IMR-90 (cell line): ENCODE measurements around the gene FANCE. TPM values are rescaled to one million over a fixed set of nuclear protein-coding genes. Genes with fewer than 3 reads are reported as not detected.

ENCODE experiments used
- ATAC-seq: fragments of 200-7000 bp; cut with Tn5 transposase; 2 replicates; pipeline ENCODE4 v1.9.1; 2020; ENCODE audit warnings: low read depth, mild to moderate bottlenecking, moderate library complexity
- BruUV-seq: library from RNA; stranded (reverse); fragments of 400-500 nt; replicated peaks from 2 replicates; lab custom pipeline; 2021; lab: Mats Ljungman, UMichigan
- CTCF ChIA-PET: fragments of 300-600 bp; formaldehyde crosslinking; extraction: SDS; loops from one replicate; lab custom pipeline; 2021; ENCODE audit warnings: antibody characterized with exemption; lab: Yijun Ruan, JAX
- POLR2A ChIA-PET: fragments of 300-600 bp; sonication (Branson Sonifier 250); formaldehyde crosslinking; loops from one replicate; lab custom pipeline; 2022; ENCODE audit warnings: antibody characterized with exemption; ENCODE audit not compliant: unreplicated experiment; lab: Charles Lee
- DNase-seq: peaks from one replicate; pipeline ENCODE4 v3.0.0; 2013
- H2AFZ ChIP-seq: replicated peaks from 2 replicates; pipeline ENCODE3; 2013; ENCODE audit warnings: low read length, mild to moderate bottlenecking; ENCODE audit not compliant: poor library complexity
- H2AK5ac ChIP-seq: 2 replicates; pipeline ENCODE4 v1.6.1; 2013; ENCODE audit warnings: low read depth, low read length, inconsistent platforms
- H2AK9ac ChIP-seq: replicated peaks from 2 replicates; pipeline ENCODE3; 2013; ENCODE audit warnings: mild to moderate bottlenecking, low read depth, low read length, moderate library complexity; ENCODE audit not compliant: poor library complexity
- H2BK120ac ChIP-seq: 2 replicates; pipeline ENCODE4 v1.6.1; 2013; ENCODE audit warnings: low read depth, low read length, inconsistent platforms
- H2BK15ac ChIP-seq: 3 replicates; pipeline ENCODE4 v1.6.1; 2013; ENCODE audit warnings: low read depth, low read length, inconsistent platforms
- H2BK20ac ChIP-seq: 2 replicates; pipeline ENCODE4 v1.6.1; 2013; ENCODE audit warnings: low read depth, mild to moderate bottlenecking, inconsistent platforms, low read length, moderate library complexity
- H2BK5ac ChIP-seq: 2 replicates; pipeline ENCODE4 v1.6.1; 2013; ENCODE audit warnings: mild to moderate bottlenecking, low read depth, low read length, inconsistent platforms; ENCODE audit not compliant: poor library complexity, severe bottlenecking
- H3K14ac ChIP-seq: replicated peaks from 2 replicates; pipeline ENCODE4 v1.6.1; 2013; ENCODE audit warnings: low read depth, low read length, inconsistent platforms
- H3K18ac ChIP-seq: 2 replicates; pipeline ENCODE4 v1.6.1; 2013; ENCODE audit warnings: low read depth, low read length, control low read depth
- H3K23ac ChIP-seq: 2 replicates; pipeline ENCODE4 v1.6.1; 2013; ENCODE audit warnings: low read depth, low read length, inconsistent platforms
- H3K27ac ChIP-seq: 2 replicates; pipeline ENCODE4 v1.5.1; 2013; ENCODE audit warnings: mild to moderate bottlenecking, control low read depth, low read length; ENCODE audit not compliant: insufficient read depth
- H3K27me3 ChIP-seq: 2 replicates; pipeline ENCODE4 v1.6.1; 2013; ENCODE audit warnings: low read length; ENCODE audit not compliant: control insufficient read depth, insufficient read depth
- H3K36me3 ChIP-seq: 2 replicates; pipeline ENCODE4 v1.6.1; 2013; ENCODE audit warnings: low read length, mixed read lengths; ENCODE audit not compliant: control insufficient read depth, insufficient read depth
- H3K4ac ChIP-seq: 2 replicates; pipeline ENCODE4 v1.6.1; 2013; ENCODE audit warnings: low read depth, low read length, inconsistent platforms
- H3K4me1 ChIP-seq: 2 replicates; pipeline ENCODE4 v1.6.1; 2013; ENCODE audit warnings: low read length, mixed read lengths; ENCODE audit not compliant: control insufficient read depth, insufficient read depth
- H3K4me2 ChIP-seq: 2 replicates; pipeline ENCODE4 v1.6.1; 2013; ENCODE audit warnings: low read depth, mild to moderate bottlenecking, control low read depth, low read length, moderate library complexity
- H3K4me3 ChIP-seq: 2 replicates; pipeline ENCODE4 v1.5.1; 2013; ENCODE audit warnings: low read depth, mild to moderate bottlenecking, control low read depth, low read length, moderate library complexity; ENCODE audit not compliant: insufficient read depth
- H3K56ac ChIP-seq: 2 replicates; pipeline ENCODE4 v1.6.1; 2013; ENCODE audit warnings: low read length, inconsistent platforms; ENCODE audit not compliant: insufficient read depth; ENCODE audit errors: extremely low read depth
- H3K79me1 ChIP-seq, 2 experiments: 2 replicates each; pipeline ENCODE4 v1.6.1; 2013; ENCODE audit warnings: low read length in 2 of 2, inconsistent platforms in 1 of 2, low read depth in 1 of 2
- H3K9ac ChIP-seq: 2 replicates; pipeline ENCODE4 v1.6.1; 2013; ENCODE audit warnings: low read depth, low read length, control low read depth
- H3K9me1 ChIP-seq: 2 replicates; pipeline ENCODE4 v1.6.1; 2013; ENCODE audit warnings: low read length, inconsistent platforms; ENCODE audit not compliant: insufficient read depth
- H3K9me3 ChIP-seq: 2 replicates; pipeline ENCODE4 v1.6.1; 2013; ENCODE audit warnings: low read length; ENCODE audit not compliant: control insufficient read depth, insufficient read depth
- H4K20me1 ChIP-seq: 2 replicates; pipeline ENCODE4 v1.6.1; 2013; ENCODE audit warnings: low read length, inconsistent platforms; ENCODE audit not compliant: insufficient read depth
- H4K5ac ChIP-seq: 2 replicates; pipeline ENCODE4 v1.6.1; 2013; ENCODE audit warnings: mild to moderate bottlenecking, low read depth, low read length, control low read depth
- H4K8ac ChIP-seq, 2 experiments: 2 replicates each; pipeline ENCODE4 v1.6.1; 2013; ENCODE audit warnings: low read depth in 2 of 2, low read length in 2 of 2, control low read depth in 1 of 2, inconsistent platforms in 1 of 2
- H4K91ac ChIP-seq: 2 replicates; pipeline ENCODE4 v1.6.1; 2013; ENCODE audit warnings: low read depth, low read length, inconsistent platforms; ENCODE audit not compliant: insufficient read depth
- BHLHE40 ChIP-seq: fragments of 150-350 bp; IDR thresholded peaks from 2 replicates; pipeline ENCODE4 v1.6.1; 2016; ENCODE audit warnings: mild to moderate bottlenecking, low read depth, low read length
- CEBPB ChIP-seq: IDR thresholded peaks from 2 replicates; pipeline ENCODE4 v1.6.1; 2012; ENCODE audit warnings: low read depth, low read length, improper control_type of control experiment
- CHD1 ChIP-seq: IDR thresholded peaks from 2 replicates; pipeline ENCODE4 v1.6.1; 2012; ENCODE audit warnings: low read depth, low read length, improper control_type of control experiment
- CTCF ChIP-seq: conservative IDR thresholded peaks from 2 replicates; pipeline ENCODE4 v1.5.1; 2012; ENCODE audit warnings: mild to moderate bottlenecking, low read depth, low read length, improper control_type of control experiment
- ELK1 ChIP-seq: fragments of 150-350 bp; IDR thresholded peaks from 2 replicates; pipeline ENCODE4 v1.6.1; 2016; ENCODE audit warnings: low read depth, mild to moderate bottlenecking, low read length, moderate library complexity, borderline replicate concordance
- FOS ChIP-seq: fragments of 150-350 bp; IDR thresholded peaks from 2 replicates; pipeline ENCODE4 v1.6.1; 2016; ENCODE audit warnings: low read depth, low read length
- MAFK ChIP-seq: IDR thresholded peaks from 2 replicates; pipeline ENCODE4 v1.6.1; 2012; ENCODE audit warnings: low read depth, low read length, improper control_type of control experiment
- MAZ ChIP-seq: IDR thresholded peaks from 2 replicates; pipeline ENCODE4 v1.6.1; 2012; ENCODE audit warnings: low read depth, mild to moderate bottlenecking, low read length, improper control_type of control experiment, moderate library complexity, borderline replicate concordance
- MXI1 ChIP-seq: IDR thresholded peaks from 2 replicates; pipeline ENCODE4 v1.6.1; 2012; ENCODE audit warnings: low read depth, mild to moderate bottlenecking, low read length, moderate library complexity, borderline replicate concordance
- NFE2L2 ChIP-seq: fragments of 150-350 bp; IDR thresholded peaks from 2 replicates; pipeline ENCODE4 v1.6.1; 2016; ENCODE audit warnings: low read depth, mild to moderate bottlenecking, low read length
- POLR2A ChIP-seq: IDR thresholded peaks from 2 replicates; pipeline ENCODE4 v1.6.1; 2012; ENCODE audit warnings: mild to moderate bottlenecking, low read depth, low read length
- RAD21 ChIP-seq: IDR thresholded peaks from 2 replicates; pipeline ENCODE4 v1.6.1; 2012; ENCODE audit warnings: low read length, improper control_type of control experiment
- RCOR1 ChIP-seq: IDR thresholded peaks from 2 replicates; pipeline ENCODE4 v1.6.1; 2012; ENCODE audit warnings: mild to moderate bottlenecking, low read length, improper control_type of control experiment; ENCODE audit not compliant: insufficient replicate concordance
- RFX5 ChIP-seq: IDR thresholded peaks from 2 replicates; pipeline ENCODE4 v1.8.0; 2012; ENCODE audit warnings: low read depth, mild to moderate bottlenecking, low read length, moderate library complexity
- SMC3 ChIP-seq: fragments of 150-350 bp; IDR thresholded peaks from 2 replicates; pipeline ENCODE4 v1.6.1; 2016; ENCODE audit warnings: low read depth, mild to moderate bottlenecking, antibody characterized with exemption, low read length, moderate library complexity
- USF2 ChIP-seq: fragments of 150-350 bp; IDR thresholded peaks from 2 replicates; pipeline ENCODE4 v1.6.1; 2017; ENCODE audit warnings: mild to moderate bottlenecking, antibody characterized with exemption, low read length, low read depth
- WGBS, 2 experiments: methylation state at CpG; one replicate each; pipeline versions ENCODE4 v1.1.5 to v1.1.7; 2013; ENCODE audit warnings: missing lambda C conversion rate in 2 of 2; ENCODE audit not compliant: insufficient read length in 1 of 2; ENCODE audit errors: extremely low coverage in 2 of 2; 5-methylcytosine and 5-hydroxymethylcytosine counted together
- dilution Hi-C: fragments of 300-500 bp; cut with HindIII; formaldehyde crosslinking; loops from one replicate; pipeline ENCODE4 v1.14.3; 2018; ENCODE audit warnings: low sequenced_read_pairs; ENCODE audit not compliant: unreplicated experiment
- in situ Hi-C: fragments of 300-500 bp; cut with MboI; formaldehyde crosslinking; loops from 3 replicates; pipeline ENCODE4 v1.14.3; 2019; ENCODE audit warnings: low sequenced_read_pairs, inconsistent platforms, mixed read lengths
- intact Hi-C: fragments of 100-400 bp; cut with micrococcal nuclease; formaldehyde crosslinking; loops from 2 replicates; pipeline ENCODE4 v1.10.0; 2022
- polyA plus RNA-seq, 3 experiments: library from polyadenylated mRNA; depleted of rRNA; stranded (reverse); fragments of >200 nt; gene quantifications; 2 replicates each; pipeline ENCODE4 v1.2.3, GENCODE V29; 2012; ENCODE audit warnings: low replicate concordance in 1 of 3
- total RNA-seq: library from RNA; depleted of rRNA; stranded (reverse); fragments of >200 nt; gene quantifications from 2 replicates; pipeline ENCODE4 v1.2.3, GENCODE V29; 2012

Gene FANCE
- total and polyA plus RNA-seq, 2 of the 4 experiments (the other 2 are of a cell fraction), result 7.1 to 9.1 TPM

- H4K91ac ChIP-seq, result peak overlapping the region; percentile 96
- H3K14ac ChIP-seq, result peak overlapping the region; percentile 57
- no peaks in the 10 kb centered on the region for H3K27me3 ChIP-seq
- TF ChIP-seq SMC3 (no peak), CHD1 (no peak), FOS (no peak), RCOR1 (no peak), BHLHE40 (no peak), RFX5 (no peak), CEBPB (no peak), RAD21 (no peak), ELK1 (no peak), MAFK (no peak), MXI1 (no peak), NFE2L2 (no peak), CTCF (no peak), MAZ (no peak), POLR2A (no peak), USF2 (no peak)
- H3K56ac ChIP-seq, result peak overlapping the region; percentile 74
- peak overlapping the region; percentile 9; the same call in 1 of the 2 replicates for H3K9ac ChIP-seq
- H2BK5ac ChIP-seq, result peak overlapping the region; percentile 52
- intact Hi-C loops, result loop anchor here (1.0 kb wide), 1 partner anchor 29 kb away; no protein-coding TSS in a partner anchor
- H3K4ac ChIP-seq, result peak overlapping the region; percentile 93
- no TSS peak for BruUV-seq
- ATAC-seq, result no peak
- 94% methylated on average over 3 of the region's 14 CpGs; no CpG with 5 or more reads in 1 of the 2 experiments for WGBS, 2 experiments
- H3K9me1 ChIP-seq, result peaks cover 41% of the 10 kb centered on the region
- peaks cover 1% of the 10 kb centered on the region for H4K20me1 ChIP-seq
- H2AFZ ChIP-seq, result peak overlapping the region; percentile 33
- peak overlapping the region; percentile 92 for H2AK5ac ChIP-seq
- H2BK20ac ChIP-seq, result peak overlapping the region; percentile 82
- no peak overlapping the region for H3K4me2 ChIP-seq
- peaks cover 37 to 70% of the 10 kb centered on the region in 2 experiments for H3K79me1 ChIP-seq
- H4K8ac ChIP-seq, result peak overlapping the region; percentile 67 to 87; a peak in 2 of 4 replicates
- H2BK15ac ChIP-seq, result peak overlapping the region; percentile 84; the same call in 1 of the 3 replicates
- DNase-seq, result no peak
- peak overlapping the region; percentile 8; the same call in 1 of the 2 replicates for H3K18ac ChIP-seq
- peaks cover 45% of the 10 kb centered on the region for H3K36me3 ChIP-seq
- peaks cover 27% of the 10 kb centered on the region for H3K4me1 ChIP-seq
- ChIA-PET POLR2A (interaction anchor here (0.8 kb wide), 1 partner anchor 8 kb away, joined by 4 read pairs; no protein-coding TSS in a partner anchor), CTCF (interaction anchor here (0.9 to 2.6 kb wide), 7 partner anchors 9 to 78 kb away, joined by 3 to 20 read pairs (median 4); partner anchors contain the start of genes PPARD and RPL10A)
- in situ Hi-C loops, result no loop called here
- dilution Hi-C loops, result no loop called here
- H2AK9ac ChIP-seq, result peak overlapping the region; percentile 86
- no peak overlapping the region for H3K4me3 ChIP-seq
- H4K5ac ChIP-seq, result peak overlapping the region; percentile 25
- no peaks in the 10 kb centered on the region for H3K9me3 ChIP-seq
- peak overlapping the region; percentile 63; the same call in 1 of the 2 replicates for H3K23ac ChIP-seq
- H3K27ac ChIP-seq, result peak overlapping the region; percentile 64
- peak overlapping the region; percentile 96 for H2BK120ac ChIP-seq
Measured at GRCh38 chr6:35419961-35420360, 32.2 kb upstream of the FANCE start.
